ENCODE data around the gene PLPPR1.

Gene PLPPR1

GRCh38 chr9:101201630-101202029 is 173.1 kb downstream of the PLPPR1 start:
- H3K4me1 ChIP-seq = no peaks in the 10 kb centered on the region
- no peak overlapping the region for H3K9ac ChIP-seq
- no peak for TF ChIP-seq Cebpa-rat (IDR thresholded peaks at IDR 0.05)
- H3K9me3 ChIP-seq (replicated peaks in 1 of 11) = no peaks in the 10 kb centered on the region
- H3K27ac ChIP-seq = no peak overlapping the region
- no peaks in the 10 kb centered on the region for H3K27me3 ChIP-seq
- no peak overlapping the region for H3K4me3 ChIP-seq
- H4K20me1 ChIP-seq = no peaks in the 10 kb centered on the region
- no peaks in the 10 kb centered on the region for H3K36me3 ChIP-seq
- no peak overlapping the region for H3K4me2 ChIP-seq

- H3K9me3 ChIP-seq (replicated peaks in 1 of 11) = no peaks in the 10 kb centered on the region
- no peaks in the 10 kb centered on the region for H3K36me3 ChIP-seq
- no peak overlapping the region for H3K4me3 ChIP-seq
- H3K9ac ChIP-seq = no peak overlapping the region
- H3K4me2 ChIP-seq = no peak overlapping the region
- TF ChIP-seq Cebpa-rat (IDR thresholded peaks at IDR 0.05) = no peak
- H4K20me1 ChIP-seq = no peaks in the 10 kb centered on the region
- no peak overlapping the region for H3K27ac ChIP-seq
- H3K27me3 ChIP-seq = no peaks in the 10 kb centered on the region
- no peaks in the 10 kb centered on the region for H3K4me1 ChIP-seq
These were observed 181.1 kb downstream of the PLPPR1 start for GRCh38 chr9:101209670-101210069.

GRCh38 chr9:101212661-101213060 is 184.1 kb downstream of the PLPPR1 start:
- no peak for TF ChIP-seq Cebpa-rat (IDR thresholded peaks at IDR 0.05)
- Histone ChIP-seq H3K27me3 (no peaks in the 10 kb centered on the region), H3K4me1 (no peaks in the 10 kb centered on the region), H3K27ac (no peak overlapping the region), H3K9ac (no peak overlapping the region), H3K4me2 (no peak overlapping the region), H3K4me3 (no peak overlapping the region), H3K36me3 (no peaks in the 10 kb centered on the region), H3K9me3 (replicated peaks in 1 of 11) (no peaks in the 10 kb centered on the region), H4K20me1 (no peaks in the 10 kb centered on the region)

- Histone ChIP-seq H3K9ac (no peak overlapping the region), H3K4me3 (no peak overlapping the region), H3K4me2 (no peak overlapping the region), H3K27me3 (no peaks in the 10 kb centered on the region), H3K9me3 (replicated peaks in 1 of 11) (no peaks in the 10 kb centered on the region), H3K27ac (no peak overlapping the region), H3K36me3 (no peaks in the 10 kb centered on the region), H3K4me1 (no peaks in the 10 kb centered on the region), H4K20me1 (no peaks in the 10 kb centered on the region)
- TF ChIP-seq Cebpa-rat (IDR thresholded peaks at IDR 0.05) = no peak
These were observed 190.5 kb downstream of the PLPPR1 start for GRCh38 chr9:101219030-101219429.

GRCh38 chr9:101220341-101220740 is 191.8 kb downstream of the PLPPR1 start:
- H3K36me3 ChIP-seq = no peaks in the 10 kb centered on the region
- no peaks in the 10 kb centered on the region for H3K27me3 ChIP-seq
- no peak overlapping the region for H3K27ac ChIP-seq
- H3K9ac ChIP-seq = no peak overlapping the region
- no peaks in the 10 kb centered on the region for H3K4me1 ChIP-seq
- no peak overlapping the region for H3K4me3 ChIP-seq
- H3K9me3 ChIP-seq (replicated peaks in 1 of 11) = no peaks in the 10 kb centered on the region
- H3K4me2 ChIP-seq = no peak overlapping the region
- H4K20me1 ChIP-seq = no peaks in the 10 kb centered on the region
- no peak for TF ChIP-seq Cebpa-rat (IDR thresholded peaks at IDR 0.05)

- H3K4me1 ChIP-seq = peaks cover 0 to 3% (median 0%) of the 10 kb centered on the region in 10 experiments; a peak in 3 of 20 replicates
- H4K20me1 ChIP-seq = no peaks in the 10 kb centered on the region
- no peaks in the 10 kb centered on the region for H3K36me3 ChIP-seq
- no peak overlapping the region for H3K4me3 ChIP-seq
- H3K9me3 ChIP-seq (replicated peaks in 1 of 11) = peaks cover 0 to 14% (median 4%) of the 10 kb centered on the region in 11 experiments; a peak in 4 of 22 replicates
- no peak overlapping the region for H3K4me2 ChIP-seq
- no peak overlapping the region for H3K27ac ChIP-seq
- TF ChIP-seq Cebpa-rat (IDR thresholded peaks at IDR 0.05) = no peak
- H3K9ac ChIP-seq = no peak overlapping the region
- H3K27me3 ChIP-seq = no peaks in the 10 kb centered on the region
These were observed 196.7 kb downstream of the PLPPR1 start for GRCh38 chr9:101225271-101225670.

GRCh38 chr9:101226161-101226560 is 197.6 kb downstream of the PLPPR1 start:
- no peaks in the 10 kb centered on the region for H3K36me3 ChIP-seq

GRCh38 chr9:101226803-101227202 is 198.3 kb downstream of the PLPPR1 start:
- H3K4me3 ChIP-seq = no peak overlapping the region
- no peak for TF ChIP-seq Cebpa-rat (IDR thresholded peaks at IDR 0.05)
- no peaks in the 10 kb centered on the region for H3K27me3 ChIP-seq
- H3K27ac ChIP-seq = no peak overlapping the region
- H4K20me1 ChIP-seq = no peaks in the 10 kb centered on the region
- peaks cover 0 to 6% (median 0%) of the 10 kb centered on the region in 10 experiments; a peak in 4 of 20 replicates for H3K4me1 ChIP-seq
- H3K36me3 ChIP-seq = no peaks in the 10 kb centered on the region
- no peak overlapping the region for H3K9ac ChIP-seq
- no peak overlapping the region for H3K4me2 ChIP-seq
- peaks cover 0 to 14% (median 4%) of the 10 kb centered on the region in 11 experiments; a peak in 4 of 22 replicates for H3K9me3 ChIP-seq (replicated peaks in 1 of 11)

More at GRCh38 chr9:101226161-101226560, 197.6 kb downstream of the PLPPR1 start:
- Histone ChIP-seq H3K9me3 (replicated peaks in 1 of 11) (peaks cover 0 to 14% (median 4%) of the 10 kb centered on the region in 11 experiments; a peak in 4 of 22 replicates), H3K9ac (no peak overlapping the region), H3K27me3 (no peaks in the 10 kb centered on the region), H3K27ac (no peak overlapping the region), H4K20me1 (no peaks in the 10 kb centered on the region), H3K4me1 (peaks cover 0 to 6% (median 0%) of the 10 kb centered on the region in 10 experiments; a peak in 4 of 20 replicates), H3K4me3 (no peak overlapping the region), H3K4me2 (no peak overlapping the region)
- no peak for TF ChIP-seq Cebpa-rat (IDR thresholded peaks at IDR 0.05)

GRCh38 chr9:101229606-101230005 is 201.1 kb downstream of the PLPPR1 start:
- H3K27me3 ChIP-seq = no peaks in the 10 kb centered on the region
- peaks cover 0 to 14% (median 4%) of the 10 kb centered on the region in 11 experiments; a peak in 4 of 22 replicates for H3K9me3 ChIP-seq (replicated peaks in 1 of 11)
- no peak overlapping the region for H3K9ac ChIP-seq
- no peak overlapping the region for H3K4me2 ChIP-seq
- H3K36me3 ChIP-seq = no peaks in the 10 kb centered on the region
- no peak for TF ChIP-seq Cebpa-rat (IDR thresholded peaks at IDR 0.05)
- no peak overlapping the region for H3K4me3 ChIP-seq
- no peaks in the 10 kb centered on the region for H4K20me1 ChIP-seq
- peaks cover 0 to 6% (median 0%) of the 10 kb centered on the region in 10 experiments; a peak in 4 of 20 replicates for H3K4me1 ChIP-seq
- no peak overlapping the region for H3K27ac ChIP-seq

GRCh38 chr9:101232405-101232977 is 204.0 kb downstream of the PLPPR1 start:
- Histone ChIP-seq H3K27me3 (no peaks in the 10 kb centered on the region), H3K9ac (no peak overlapping the region), H3K36me3 (no peaks in the 10 kb centered on the region), H3K4me2 (no peak overlapping the region), H3K9me3 (replicated peaks in 1 of 11) (peaks cover 0 to 6% (median 0%) of the 10 kb centered on the region in 11 experiments; a peak in 2 of 22 replicates), H3K4me3 (no peak overlapping the region), H4K20me1 (no peaks in the 10 kb centered on the region), H3K4me1 (peaks cover 0 to 6% (median 0%) of the 10 kb centered on the region in 10 experiments; a peak in 4 of 20 replicates), H3K27ac (no peak overlapping the region)
- no peak for TF ChIP-seq Cebpa-rat (IDR thresholded peaks at IDR 0.05)

All from BLaER1 treated with 17β-estradiol and CSF1 and Interleukin-3, amounts not matched to agents 10 nM and 100 nM (cell line).